ENCODE measurements around the gene EIF4E1B.
"Not testable (repeated sequence)": the region's sequence is repeated elsewhere in the genome, so short reads cannot be mapped to it uniquely, and the experiment has no call there.

The EIF4E1B gene

GRCh38 chr5:176629853-176630680 is at the start of gene EIF4E1B, which contains the start of gene SNCB:
EIF4E1B (plus strand) TSS chr5:176630675; CDS start chr5:176642788, 12,113 bp downstream.
SNCB (minus strand) TSS chr5:176630534; CDS start chr5:176629654, 880 bp downstream.
- DNase-seq (peak; percentile 69), ATAC-seq (peak; percentile 87)

- DNase-seq (no peak), ATAC-seq (no peak)
Measured at GRCh38 chr5:176581361-176581760, 49.1 kb upstream of the EIF4E1B start.

- no peak for ATAC-seq
- DNase-seq: no peak
Measured at GRCh38 chr5:176583076-176583475, 47.4 kb upstream of the EIF4E1B start.

GRCh38 chr5:176587398-176587797 is 43.1 kb upstream of the EIF4E1B start:
- ATAC-seq: no peak
- DNase-seq: no peak

GRCh38 chr5:176588297-176588696 is 42.2 kb upstream of the EIF4E1B start:
- ATAC-seq: no peak
- DNase-seq: no peak

- ATAC-seq (no peak), DNase-seq (no peak)
Measured at GRCh38 chr5:176589039-176589769, 41.3 kb upstream of the EIF4E1B start.

- DNase-seq (no peak), ATAC-seq (no peak)
Measured at GRCh38 chr5:176590035-176590717, 40.3 kb upstream of the EIF4E1B start.

- not testable (repeated sequence) for DNase-seq, ATAC-seq
Measured at GRCh38 chr5:176591667-176592066, 38.8 kb upstream of the EIF4E1B start.

- no peak for DNase-seq
- no peak for ATAC-seq
Measured at GRCh38 chr5:176592573-176592972, 37.9 kb upstream of the EIF4E1B start.

- ATAC-seq: no peak
Measured at GRCh38 chr5:176593273-176593869, 37.1 kb upstream of the EIF4E1B start.

GRCh38 chr5:176594554-176594953 is 35.9 kb upstream of the EIF4E1B start:
- DNase-seq (no peak), ATAC-seq (no peak)

More at GRCh38 chr5:176593273-176593869, 37.1 kb upstream of the EIF4E1B start:
- no peak for DNase-seq

- DNase-seq (no peak), ATAC-seq (no peak)
Measured at GRCh38 chr5:176595386-176595943, 35.0 kb upstream of the EIF4E1B start.

- ATAC-seq: no peak
- DNase-seq: no peak
Measured at GRCh38 chr5:176596069-176596644, 34.3 kb upstream of the EIF4E1B start.

GRCh38 chr5:176596689-176597416 is 33.6 kb upstream of the EIF4E1B start:
- ATAC-seq: peak; percentile 85
- peak; percentile 77 for DNase-seq

- ATAC-seq: no peak
- peak; percentile 16 for DNase-seq
Measured at GRCh38 chr5:176597417-176598389, 32.8 kb upstream of the EIF4E1B start.

- not testable (repeated sequence) for ATAC-seq, DNase-seq
Measured at GRCh38 chr5:176599749-176600430, 30.6 kb upstream of the EIF4E1B start.

GRCh38 chr5:176601901-176602482 is 28.5 kb upstream of the EIF4E1B start:
- no peak for ATAC-seq
- no peak for DNase-seq

- ATAC-seq (no peak), DNase-seq (no peak)
Measured at GRCh38 chr5:176603091-176603490, 27.4 kb upstream of the EIF4E1B start.

Data from stimulated activated naive CD8-positive, alpha-beta T cell treated with anti-CD3 and anti-CD28 coated beads, Interleukin-15, Interleukin-2, amounts not matched to agents 100 U/mL and 50 U/mL, for 24 hours (primary cell).